ENCODE measurements around the gene TATDN2.
"Not testable (repeated sequence)": the region's sequence is repeated elsewhere in the genome, so short reads cannot be mapped to it uniquely, and the experiment has no call there.

TATDN2 gene

DNA sequence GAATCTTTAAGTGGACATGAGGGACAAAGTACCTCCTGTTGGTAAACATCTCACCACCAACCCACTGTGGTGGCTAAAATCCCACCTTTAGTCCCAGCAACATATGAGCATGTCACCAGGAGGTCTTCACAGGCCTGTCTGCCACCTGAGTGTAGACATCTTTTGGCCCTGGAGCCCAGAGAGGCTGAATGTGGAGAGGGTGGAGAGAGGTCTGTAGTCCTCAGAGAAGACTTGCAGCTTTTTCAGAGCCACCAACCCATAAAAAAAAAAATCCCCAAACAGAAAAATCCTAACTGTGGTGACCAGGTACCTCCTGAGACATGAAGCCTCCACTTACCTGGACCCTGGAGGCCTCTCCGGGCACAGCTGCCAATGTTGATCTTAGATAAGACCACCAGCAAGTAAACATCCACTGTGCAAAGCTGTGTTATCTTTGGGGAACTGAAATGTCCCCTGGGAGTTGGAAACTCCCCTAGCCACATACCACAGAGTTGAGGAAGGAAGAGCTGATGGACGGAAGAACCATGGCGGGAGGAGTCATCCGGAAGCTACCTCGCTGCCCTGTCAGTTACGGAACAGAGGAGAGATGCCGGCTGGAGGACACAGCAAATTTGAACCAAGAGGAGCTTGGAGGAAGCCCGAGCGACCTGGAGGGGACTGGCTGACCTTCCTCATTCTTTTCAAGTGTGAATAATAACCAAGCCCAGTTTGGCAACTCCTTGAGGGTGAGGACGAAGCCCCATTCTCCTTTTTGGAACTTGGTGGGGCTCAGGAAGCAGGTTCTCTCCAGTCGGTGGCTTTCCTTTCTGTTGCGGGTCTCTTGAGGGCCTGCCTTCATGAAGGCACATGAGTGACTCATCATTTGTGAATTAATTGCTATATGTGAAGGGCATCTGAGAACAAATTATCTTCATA is 44.5 kb downstream of the TATDN2 start, which contains the start of gene GHRL:
Gene GHRL (minus strand): TSS at position 443 of the 915 bp plus-strand sequence. CDS start 2,767 bp downstream, outside the sequence.
- TF ChIP-seq, protein P1, sequence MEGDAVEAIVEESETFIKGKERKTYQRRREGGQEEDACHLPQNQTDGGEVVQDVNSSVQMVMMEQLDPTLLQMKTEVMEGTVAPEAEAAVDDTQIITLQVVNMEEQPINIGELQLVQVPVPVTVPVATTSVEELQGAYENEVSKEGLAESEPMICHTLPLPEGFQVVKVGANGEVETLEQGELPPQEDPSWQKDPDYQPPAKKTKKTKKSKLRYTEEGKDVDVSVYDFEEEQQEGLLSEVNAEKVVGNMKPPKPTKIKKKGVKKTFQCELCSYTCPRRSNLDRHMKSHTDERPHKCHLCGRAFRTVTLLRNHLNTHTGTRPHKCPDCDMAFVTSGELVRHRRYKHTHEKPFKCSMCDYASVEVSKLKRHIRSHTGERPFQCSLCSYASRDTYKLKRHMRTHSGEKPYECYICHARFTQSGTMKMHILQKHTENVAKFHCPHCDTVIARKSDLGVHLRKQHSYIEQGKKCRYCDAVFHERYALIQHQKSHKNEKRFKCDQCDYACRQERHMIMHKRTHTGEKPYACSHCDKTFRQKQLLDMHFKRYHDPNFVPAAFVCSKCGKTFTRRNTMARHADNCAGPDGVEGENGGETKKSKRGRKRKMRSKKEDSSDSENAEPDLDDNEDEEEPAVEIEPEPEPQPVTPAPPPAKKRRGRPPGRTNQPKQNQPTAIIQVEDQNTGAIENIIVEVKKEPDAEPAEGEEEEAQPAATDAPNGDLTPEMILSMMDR (IDR thresholded peaks at IDR 0.05; ENCODE audit: extremely low read depth, missing control alignments), result no peak
- DNase-seq (ENCODE audit: low spot score), result peak; percentile 74

DNA sequence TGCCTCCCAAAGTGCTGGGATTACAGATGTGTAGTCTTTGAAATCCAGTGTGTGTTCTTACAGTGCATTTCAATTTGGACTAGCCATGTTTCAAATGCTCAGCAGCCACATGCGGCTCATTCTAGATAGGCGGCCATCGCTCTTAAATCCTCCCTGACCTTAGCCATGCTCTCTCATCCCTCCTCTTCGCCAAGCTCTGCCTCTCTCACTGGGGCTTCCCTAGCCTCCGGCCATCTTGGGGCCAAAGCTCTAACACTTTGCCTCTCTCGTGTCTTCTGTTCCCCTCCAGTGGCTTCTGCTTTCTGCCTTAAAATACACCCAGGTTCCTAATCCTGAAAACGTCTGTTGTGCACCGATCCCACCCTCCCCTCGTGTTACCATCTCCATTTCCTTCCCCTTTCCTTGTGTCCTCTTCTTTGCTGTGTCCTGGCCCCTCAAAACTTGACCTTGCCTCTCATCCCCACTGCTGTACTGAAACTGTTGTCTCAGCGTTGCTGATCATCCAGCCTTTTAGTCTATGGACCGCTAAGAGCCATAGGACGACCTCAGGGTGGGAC is 45.8 kb downstream of the TATDN2 start:
- DNase-seq (ENCODE audit: low spot score), result no peak
- TF ChIP-seq, protein P1 (IDR thresholded peaks at IDR 0.05; ENCODE audit: extremely low read depth, missing control alignments), result no peak

DNA sequence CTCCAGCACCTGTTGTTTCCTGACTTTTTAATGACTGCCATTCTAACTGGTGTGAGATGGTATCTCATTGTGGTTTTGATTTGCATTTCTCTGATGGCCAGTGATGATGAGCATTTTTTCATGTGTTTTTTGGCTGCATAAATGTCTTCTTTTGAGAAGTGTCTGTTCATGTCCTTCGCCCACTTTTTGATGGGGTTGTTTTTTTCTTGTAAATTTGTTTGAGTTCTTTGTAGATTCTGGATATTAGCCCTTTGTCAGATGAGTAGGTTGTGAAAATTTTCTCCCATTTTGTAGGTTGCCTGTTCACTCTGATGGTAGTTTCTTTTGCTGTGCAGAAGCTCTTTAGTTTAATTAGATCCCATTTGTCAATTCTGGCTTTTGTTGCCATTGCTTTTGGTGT is 49.8 kb downstream of the TATDN2 start:
- not testable (repeated sequence) for DNase-seq (ENCODE audit: low spot score)

DNA sequence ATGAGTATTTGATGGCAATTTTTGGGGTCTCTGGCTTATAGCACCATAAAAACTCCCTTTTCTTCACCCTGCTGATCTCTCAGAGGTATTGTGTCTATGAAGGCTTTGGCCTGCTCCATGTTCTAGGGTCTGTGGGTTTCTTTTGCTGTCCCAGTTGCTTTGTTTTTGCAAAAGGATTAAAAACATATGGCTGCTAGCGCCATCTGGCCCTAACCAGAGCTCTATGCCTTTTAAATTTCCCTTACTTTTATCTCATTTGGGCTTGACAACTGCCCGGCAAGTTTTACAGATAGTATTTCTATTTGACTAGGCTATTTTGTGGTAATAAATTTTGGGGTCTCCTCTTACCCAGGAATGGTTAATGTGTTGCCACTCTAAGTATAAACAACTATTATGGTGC is 50.9 kb downstream of the TATDN2 start:
- no peak for DNase-seq (ENCODE audit: low spot score)
- TF ChIP-seq, protein P1 (IDR thresholded peaks at IDR 0.05; ENCODE audit: extremely low read depth, missing control alignments), result no peak

DNA sequence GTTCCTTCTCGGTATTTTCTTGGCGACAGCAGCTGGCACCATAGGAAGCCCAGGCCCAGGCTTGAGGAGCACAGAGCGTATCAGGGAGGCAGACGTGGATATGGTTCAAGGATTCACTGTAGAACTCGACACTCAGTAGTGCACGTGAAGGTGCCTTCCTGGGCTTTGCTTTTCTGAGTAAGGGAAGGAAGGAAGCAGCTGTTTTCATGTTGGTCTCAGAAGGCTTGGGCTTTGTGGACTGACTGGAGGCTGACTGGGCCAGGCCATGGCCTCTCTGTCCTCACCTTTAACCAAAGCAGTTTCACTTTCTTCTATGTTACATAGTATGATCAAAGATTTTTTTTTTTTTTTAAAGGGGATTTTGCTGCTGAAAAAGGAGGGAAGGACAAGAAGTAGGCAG is 51.4 kb downstream of the TATDN2 start:
- TF ChIP-seq, protein P1 (IDR thresholded peaks at IDR 0.05; ENCODE audit: extremely low read depth, missing control alignments), result no peak
- DNase-seq (ENCODE audit: low spot score), result peak; percentile 50

DNA sequence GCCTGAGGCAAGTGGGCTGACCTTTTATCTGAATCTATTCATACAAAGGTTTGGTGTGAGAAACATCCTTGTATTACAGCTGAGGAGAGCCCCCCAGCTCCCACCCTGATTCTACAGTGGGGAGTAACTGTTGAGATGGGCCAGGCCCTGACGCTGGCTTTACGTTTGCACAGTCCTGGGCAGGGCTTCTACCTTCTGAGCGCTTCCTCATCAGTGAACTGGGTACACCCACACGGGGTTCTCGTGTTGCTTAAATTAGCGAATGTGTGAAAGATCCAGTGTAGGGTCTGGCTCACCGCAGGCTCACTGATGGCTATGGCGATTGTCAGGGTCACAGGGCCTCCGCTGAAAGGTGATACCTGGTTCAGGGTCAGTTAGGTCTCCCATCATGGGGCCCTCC is 51.8 kb downstream of the TATDN2 start:
- no peak for DNase-seq (ENCODE audit: low spot score)
- TF ChIP-seq, protein P1 (IDR thresholded peaks at IDR 0.05; ENCODE audit: extremely low read depth, missing control alignments), result no peak

DNA sequence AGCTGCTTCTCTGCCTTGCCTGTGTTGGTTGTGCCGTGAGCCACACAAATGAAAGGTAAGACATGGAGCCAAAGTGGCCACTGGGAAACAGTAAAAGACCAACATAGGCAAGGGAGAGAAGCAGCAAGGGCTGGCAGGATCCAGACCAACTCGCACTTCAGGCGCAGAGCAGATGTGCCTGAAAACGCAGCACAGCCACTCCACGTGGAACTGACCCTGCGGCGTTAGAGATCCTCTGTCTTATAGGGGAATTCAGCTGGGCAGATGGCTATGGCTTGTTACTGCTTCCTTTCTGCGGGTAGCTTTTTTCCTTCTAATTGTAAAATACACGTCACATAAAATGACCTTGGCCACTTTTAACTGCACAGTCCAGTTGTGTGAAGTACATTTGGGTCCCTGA is 54.8 kb downstream of the TATDN2 start:
- TF ChIP-seq, protein P1 (IDR thresholded peaks at IDR 0.05; ENCODE audit: extremely low read depth, missing control alignments), result no peak
- no peak for DNase-seq (ENCODE audit: low spot score)
